Astrocyte (in vitro differentiated cells and primary cell): Measurements from ENCODE around the gene PCDHGC3.

Experiments
- CTCF ChIP-seq: IDR thresholded peaks from 2 replicates; pipeline ENCODE4 v1.5.1; 2011; ENCODE audit warnings: low read depth, mild to moderate bottlenecking, inconsistent platforms, low read length, moderate library complexity; ENCODE audit not compliant: insufficient read depth
- EZH2 ChIP-seq: IDR thresholded peaks from 2 replicates; pipeline ENCODE4 v1.6.1; 2012; ENCODE audit warnings: mild to moderate bottlenecking, low read length, inconsistent platforms; ENCODE audit not compliant: insufficient read depth

GRCh38 chr5:141523991-141524390 lies 48.2 kb downstream of the PCDHGC3 start:
- TF ChIP-seq CTCF: no peak
- TF ChIP-seq EZH2: no peak
